Epidermal melanocyte (primary cell): ENCODE measurements around the gene TUT7.
A peak's percentile ranks its signal among the peaks of the same experiment; 100 is the strongest.
"Not testable (repeated sequence)": the region's sequence is repeated elsewhere in the genome, so short reads cannot be mapped to it uniquely, and the experiment has no call there.

Experiments used
- DNase-seq: peaks from one replicate; pipeline ENCODE4 v3.0.0; 2011; ENCODE audit warnings: low spot score; ENCODE audit not compliant: insufficient read length

TUT7 gene

GRCh38 chr9:86354011-86354817 is at the start of gene TUT7:
TUT7 (minus strand) TSS chr9:86354410; CDS start chr9:86353199, 1,211 bp downstream.
- peak; percentile 95 for DNase-seq

- no peak for DNase-seq
Measured at GRCh38 chr9:86402591-86402990, 48.4 kb upstream of the TUT7 start.

- DNase-seq = no peak
Measured at GRCh38 chr9:86396412-86396811, 42.2 kb upstream of the TUT7 start.

GRCh38 chr9:86390184-86390583 is 36.0 kb upstream of the TUT7 start:
- DNase-seq = not testable (repeated sequence)

GRCh38 chr9:86389628-86390027 is 35.4 kb upstream of the TUT7 start:
- no peak for DNase-seq

- DNase-seq = no peak
Measured at GRCh38 chr9:86387376-86387775, 33.2 kb upstream of the TUT7 start.

GRCh38 chr9:86383000-86383399 is 28.8 kb upstream of the TUT7 start:
- not testable (repeated sequence) for DNase-seq

GRCh38 chr9:86376016-86376415 is 21.8 kb upstream of the TUT7 start:
- no peak for DNase-seq

GRCh38 chr9:86369810-86370209 is 15.6 kb upstream of the TUT7 start:
- no peak for DNase-seq

GRCh38 chr9:86368871-86369521 is 14.8 kb upstream of the TUT7 start:
- DNase-seq = no peak

- no peak for DNase-seq
Measured at GRCh38 chr9:86361176-86361575, 7.0 kb upstream of the TUT7 start.

GRCh38 chr9:86359151-86359879 is 5.1 kb upstream of the TUT7 start:
- DNase-seq = no peak

GRCh38 chr9:86356871-86357866 is 3.0 kb upstream of the TUT7 start:
- DNase-seq = no peak

GRCh38 chr9:86355814-86356213 is 1.6 kb upstream of the TUT7 start:
- DNase-seq = no peak

GRCh38 chr9:86354818-86355309 is 654 bp upstream of the TUT7 start:
- DNase-seq = peak; percentile 69

GRCh38 chr9:86353655-86354010 is 577 bp downstream of the TUT7 start:
- DNase-seq = no peak

GRCh38 chr9:86352440-86353077 is 1.7 kb downstream of the TUT7 start:
- DNase-seq = no peak

- DNase-seq = peak; percentile 41
Measured at GRCh38 chr9:86351880-86352279, 2.3 kb downstream of the TUT7 start.

- no peak for DNase-seq
Measured at GRCh38 chr9:86350006-86350760, 4.0 kb downstream of the TUT7 start.

GRCh38 chr9:86349271-86349670 is 4.9 kb downstream of the TUT7 start:
- no peak for DNase-seq
